K562 (cell line): ENCODE data around the gene CUX1. TPM values are rescaled to one million over a fixed set of nuclear protein-coding genes. Genes with fewer than 3 reads are reported as not detected.

Experiments used
- ATAC-seq: fragments of 200-7000 bp; cut with Tn5 transposase; 3 replicates; pipeline ENCODE4 v1.9.1; 2020; ENCODE audit warnings: moderate library complexity
- BruUV-seq: library from RNA; stranded (reverse); fragments of 400-500 nt; replicated peaks from 2 replicates; lab custom pipeline; 2021; lab: Mats Ljungman, UMichigan
- CTCF ChIA-PET: fragments of 300-600 bp; formaldehyde crosslinking; extraction: SDS; loops from one replicate; lab custom pipeline; 2021; ENCODE audit warnings: low intra/inter-chr PET ratio; lab: Yijun Ruan, JAX
- POLR2A ChIA-PET: fragments of 300-600, 350-650 bp; sonication (Branson Sonifier 250); formaldehyde crosslinking; extraction: SDS; loops from one replicate; lab custom pipeline; 2021; ENCODE audit warnings: antibody characterized with exemption, inconsistent platforms; lab: Yijun Ruan, JAX
- DNase-seq, 4 experiments: peaks; one replicate each; pipeline versions ENCODE4 v3.0.0 to v3.0.0-alpha.2; 2011 to 2018; ENCODE audit warnings: low spot score in 3 of 4, mixed read lengths in 3 of 4; ENCODE audit errors: extremely low read depth in 1 of 4
- FAIRE-seq: peaks from 2 replicates; lab custom pipeline; 2011; peaks lifted over from hg19 to GRCh38; lab: Jason Lieb, UNC
- H2AFZ ChIP-seq: 2 replicates; pipeline ENCODE4 v1.6.0; 2011; ENCODE audit warnings: low read depth, low read length, control low read depth, inconsistent platforms
- H3K27ac ChIP-seq: fragments of 200-600 bp; 3 replicates; pipeline ENCODE4 v1.8.0; 2011; ENCODE audit warnings: low read depth, mild to moderate bottlenecking, control low read depth, inconsistent platforms, low read length, moderate library complexity, mixed read lengths; ENCODE audit errors: extremely low read depth
- H3K27me3 ChIP-seq, 2 experiments: fragments of 300-600 bp in 1 of 2; 2 replicates in 1 of 2; 3 replicates in 1 of 2; pipeline versions ENCODE4 v1.6.0 to v1.8.0; 2011; ENCODE audit warnings: inconsistent platforms in 2 of 2, low read length in 2 of 2, mild to moderate bottlenecking in 1 of 2, mixed read lengths in 1 of 2, moderate library complexity in 1 of 2; ENCODE audit not compliant: control insufficient read depth in 2 of 2, insufficient read depth in 2 of 2
- H3K36me3 ChIP-seq: fragments of 300-600 bp; 3 replicates; pipeline ENCODE4 v1.8.0; 2011; ENCODE audit warnings: mild to moderate bottlenecking, low read length, inconsistent platforms; ENCODE audit not compliant: control insufficient read depth, insufficient read depth
- H3K4me1 ChIP-seq, 2 experiments: fragments of 200-600 bp in 1 of 2; replicated peaks in 1 of 2; 2 replicates in 1 of 2; 3 replicates in 1 of 2; pipeline versions ENCODE4 v1.5.1 to v1.8.0; 2011; ENCODE audit warnings: inconsistent platforms in 2 of 2, low read length in 2 of 2, mild to moderate bottlenecking in 1 of 2, mixed read lengths in 1 of 2, moderate library complexity in 1 of 2; ENCODE audit not compliant: control insufficient read depth in 2 of 2, insufficient read depth in 2 of 2
- H3K4me2 ChIP-seq: 2 replicates; pipeline ENCODE4 v1.6.1; 2011; ENCODE audit warnings: low read length, control low read depth, inconsistent platforms, mixed read lengths; ENCODE audit not compliant: insufficient read depth
- H3K4me3 ChIP-seq: fragments of 200-600 bp; sonication (generic), shearing (Covaris generic); 2 replicates; pipeline ENCODE4 v1.5.1; 2016; ENCODE audit warnings: control low read depth, inconsistent platforms
- H3K79me2 ChIP-seq: fragments of 200-600 bp; 3 replicates; pipeline ENCODE4 v1.8.0; 2011; ENCODE audit warnings: low read length, inconsistent platforms; ENCODE audit not compliant: control insufficient read depth, insufficient read depth
- H3K9ac ChIP-seq, 2 experiments: 2 replicates each; pipeline versions ENCODE4 v1.6.0 to v1.6.1; 2011; ENCODE audit warnings: low read depth in 2 of 2, low read length in 2 of 2, control low read depth in 1 of 2, inconsistent platforms in 1 of 2, mild to moderate bottlenecking in 1 of 2, mixed read lengths in 1 of 2; ENCODE audit not compliant: insufficient read depth in 1 of 2
- H3K9me1 ChIP-seq: one replicate; pipeline ENCODE4 v1.6.0; 2011; ENCODE audit warnings: inconsistent platforms, mild to moderate bottlenecking, low read length, moderate library complexity; ENCODE audit not compliant: control insufficient read depth, insufficient read depth
- H3K9me3 ChIP-seq: replicated peaks from 2 replicates; pipeline ENCODE4 v1.5.1; 2011; ENCODE audit warnings: low read depth, low read length, inconsistent platforms; ENCODE audit not compliant: control insufficient read depth, insufficient read depth
- H4K20me1 ChIP-seq: replicated peaks from 2 replicates; pipeline ENCODE4 v1.6.1; 2011; ENCODE audit warnings: low read length, inconsistent platforms, mixed read lengths; ENCODE audit not compliant: control insufficient read depth, insufficient read depth
- ATF3 ChIP-seq, 2 experiments: fragments of 450-650 bp in 1 of 2; sonication (generic) in 1 of 2; formaldehyde crosslinking in 1 of 2; IDR thresholded peaks in 1 of 2; conservative IDR thresholded peaks in 1 of 2; 2 replicates each; pipeline versions ENCODE4 v1.6.1 to v1.8.1; 2016 to 2023; ENCODE audit warnings: mild to moderate bottlenecking in 2 of 2, moderate library complexity in 2 of 2, inconsistent platforms in 1 of 2, missing genetic modification reagents in 1 of 2
- CBX1 ChIP-seq: sonication (generic); IDR thresholded peaks from 2 replicates; pipeline ENCODE4 v1.6.1; 2016; ENCODE audit warnings: antibody characterized with exemption, low read depth, mild to moderate bottlenecking
- CBX2 ChIP-seq: fragments of 200-600 bp; sonication (generic); IDR thresholded peaks from one replicate; pipeline ENCODE4 v1.6.1; 2012; ENCODE audit warnings: mild to moderate bottlenecking, low read length, inconsistent platforms; ENCODE audit not compliant: insufficient read depth, poor library complexity, severe bottlenecking
- HMGXB4 ChIP-seq: sonication (generic); formaldehyde crosslinking; IDR thresholded peaks from 2 replicates; pipeline ENCODE4 v1.8.1; 2023; ENCODE audit warnings: mild to moderate bottlenecking, missing genetic modification reagents
- MAFG ChIP-seq: fragments of 450-650 bp; conservative IDR thresholded peaks from 2 replicates; pipeline ENCODE4 v1.6.1; 2016; ENCODE audit warnings: missing genetic modification characterization, missing compliant biosample characterization
- MTA1 ChIP-seq: fragments of 450-650 bp; IDR thresholded peaks from 2 replicates; pipeline ENCODE4 v1.6.1; 2017; ENCODE audit warnings: borderline replicate concordance
- RAD21 ChIP-seq, 2 experiments: fragments of 250-450 bp in 1 of 2; fragments of 450-650 bp in 1 of 2; sonication (Bioruptor Pico) in 1 of 2; formaldehyde crosslinking in 1 of 2; IDR thresholded peaks in 1 of 2; conservative IDR thresholded peaks in 1 of 2; 2 replicates each; pipeline versions ENCODE4 v1.4.0 to v1.8.0; 2020 to 2022; ENCODE audit warnings: mild to moderate bottlenecking in 2 of 2, moderate library complexity in 1 of 2
- TCF7 ChIP-seq: sonication (generic); IDR thresholded peaks from 2 replicates; pipeline ENCODE4 v1.6.1; 2016; ENCODE audit warnings: antibody characterized with exemption, borderline replicate concordance
- ZNF41 ChIP-seq: fragments of 250-450 bp; sonication (Bioruptor Pico); conservative IDR thresholded peaks from 2 replicates; pipeline ENCODE4 v1.4.0; 2020; ENCODE audit warnings: mild to moderate bottlenecking
- ZNF57 ChIP-seq: fragments of 450-650 bp; formaldehyde crosslinking; IDR thresholded peaks from 2 replicates; pipeline ENCODE4 v1.4.0; 2020; ENCODE audit warnings: mild to moderate bottlenecking, moderate library complexity
- ZNF740 ChIP-seq, 3 experiments: fragments of 200-800 bp in 1 of 3; sonication (Bioruptor generic) in 1 of 3; sonication (generic) in 1 of 3; formaldehyde crosslinking in 1 of 3; IDR thresholded peaks; 2 replicates each; pipeline versions ENCODE4 v1.6.1 to v1.8.0; 2016 to 2022; ENCODE audit warnings: mild to moderate bottlenecking in 2 of 3, missing compliant biosample characterization in 2 of 3, missing genetic modification characterization in 2 of 3, missing genetic modification reagents in 1 of 3
- WGBS: fragments of 100-300 bp; shearing (Covaris generic); methylation state at CpG from one replicate; pipeline ENCODE4 v1.1.6; 2016; ENCODE audit warnings: low coverage, mixed read lengths; ENCODE audit not compliant: insufficient coverage; ENCODE audit errors: missing lambda C conversion rate; 5-methylcytosine and 5-hydroxymethylcytosine counted together
- in situ Hi-C: fragments of 300-500 bp; cut with MboI; formaldehyde crosslinking; loops from 4 replicates; pipeline ENCODE4 v1.15.0; 2018; ENCODE audit warnings: inconsistent platforms, mixed read lengths
- intact Hi-C: fragments of 100-400 bp; cut with micrococcal nuclease; formaldehyde crosslinking; loops from 2 replicates; pipeline ENCODE4 v1.14.2; 2022
- polyA plus RNA-seq, 8 experiments: library from polyadenylated mRNA; depleted of rRNA in 4 of 8; stranded (reverse) in 5 of 8; unstranded in 3 of 8; fragments of >200 nt; fragmentation: Nextera tagmentation in 2 of 8; fragmentation: Illumina TruSeq in 1 of 8; extraction: Ambion mirVana in 2 of 8; extraction: Trizol in 1 of 8; gene quantifications; 2 replicates each; pipeline versions ENCODE4 v1.2.1 to v1.2.3, GENCODE V29; 2011 to 2014; ENCODE audit warnings: inconsistent platforms in 1 of 8, missing spikeins in 1 of 8
- total RNA-seq, 7 experiments: library from RNA; depleted of rRNA in 6 of 7; stranded (reverse); fragments of >200 nt in 6 of 7; fragmentation: Illumina TruSeq in 2 of 7; extraction: Trizol in 2 of 7; gene quantifications; 2 replicates each; pipeline versions ENCODE4 v1.2.1 to v1.2.3, GENCODE V29; 2011 to 2021; ENCODE audit warnings: low replicate concordance in 1 of 7
- TF ChIP-seq, protein P1 (sequence below): sonication (generic); formaldehyde crosslinking; IDR thresholded peaks from 2 replicates; pipeline ENCODE4 v1.8.0; 2023; ENCODE audit warnings: missing genetic modification reagents, mild to moderate bottlenecking, borderline replicate concordance

Gene CUX1
- total and polyA plus RNA-seq, 9 of the 15 experiments (the other 6 are each of a cell fraction or from before 2014, with no cell fraction given), result 3.6 to 55.3 (median 25.2) TPM

GRCh38 chr7:102156867-102157266 lies 339.4 kb downstream of the CUX1 start:
- H4K20me1 ChIP-seq, result no peaks in the 10 kb centered on the region; the same call in 1 of the 2 replicates
- H3K27ac ChIP-seq, result no peak overlapping the region
- CTCF ChIA-PET, result no interaction called here
- peaks cover 3% of the 10 kb centered on the region for H3K9me1 ChIP-seq
- H3K4me3 ChIP-seq, result no peak overlapping the region
- no TSS peak for BruUV-seq
- no peaks in the 10 kb centered on the region for H3K27me3 ChIP-seq
- WGBS, result 94% methylated on average over 9 of the region's 9 CpGs
- no peak overlapping the region for H3K9ac ChIP-seq
- H3K9me3 ChIP-seq, result no peaks in the 10 kb centered on the region
- DNase-seq (no peak), ATAC-seq (no peak), FAIRE-seq (no peak)
- H3K4me2 ChIP-seq, result no peak overlapping the region
- peaks cover 29% of the 10 kb centered on the region for H3K36me3 ChIP-seq
- in situ Hi-C loops (no loop called here), intact Hi-C loops (no loop called here)
- POLR2A ChIA-PET, result interaction anchor here (0.5 kb wide), 1 partner anchor 26 kb away, joined by 5 read pairs; no protein-coding TSS in a partner anchor
- no peak overlapping the region for H2AFZ ChIP-seq
- peaks cover 16 to 19% of the 10 kb centered on the region in 2 experiments; a peak in 4 of 5 replicates for H3K4me1 ChIP-seq
- no peaks in the 10 kb centered on the region for H3K79me2 ChIP-seq
- TF ChIP-seq CBX1 (no peak), ATF3 (IDR thresholded peaks at IDR 0.05) (no peak), ATF3 (CRISPR knock-in tag; conservative IDR thresholded peaks at IDR 0.05) (no peak), RAD21 (CRISPR knock-in tag; conservative IDR thresholded peaks at IDR 0.05 in 1 of 2, IDR thresholded peaks at IDR 0.05 in 1 of 2) (no peak), MTA1 (no peak), ZNF41 (no peak), CBX2 (no peak), ZNF740 (CRISPR knock-in tag; IDR thresholded peaks at IDR 0.05) (no peak), ZNF740 (tag; IDR thresholded peaks at IDR 0.05) (no peak), ZNF57 (no peak), HMGXB4 (CRISPR knock-in tag) (no peak), MAFG (tag) (no peak), TCF7 (no peak)
- TF ChIP-seq, protein P1, sequence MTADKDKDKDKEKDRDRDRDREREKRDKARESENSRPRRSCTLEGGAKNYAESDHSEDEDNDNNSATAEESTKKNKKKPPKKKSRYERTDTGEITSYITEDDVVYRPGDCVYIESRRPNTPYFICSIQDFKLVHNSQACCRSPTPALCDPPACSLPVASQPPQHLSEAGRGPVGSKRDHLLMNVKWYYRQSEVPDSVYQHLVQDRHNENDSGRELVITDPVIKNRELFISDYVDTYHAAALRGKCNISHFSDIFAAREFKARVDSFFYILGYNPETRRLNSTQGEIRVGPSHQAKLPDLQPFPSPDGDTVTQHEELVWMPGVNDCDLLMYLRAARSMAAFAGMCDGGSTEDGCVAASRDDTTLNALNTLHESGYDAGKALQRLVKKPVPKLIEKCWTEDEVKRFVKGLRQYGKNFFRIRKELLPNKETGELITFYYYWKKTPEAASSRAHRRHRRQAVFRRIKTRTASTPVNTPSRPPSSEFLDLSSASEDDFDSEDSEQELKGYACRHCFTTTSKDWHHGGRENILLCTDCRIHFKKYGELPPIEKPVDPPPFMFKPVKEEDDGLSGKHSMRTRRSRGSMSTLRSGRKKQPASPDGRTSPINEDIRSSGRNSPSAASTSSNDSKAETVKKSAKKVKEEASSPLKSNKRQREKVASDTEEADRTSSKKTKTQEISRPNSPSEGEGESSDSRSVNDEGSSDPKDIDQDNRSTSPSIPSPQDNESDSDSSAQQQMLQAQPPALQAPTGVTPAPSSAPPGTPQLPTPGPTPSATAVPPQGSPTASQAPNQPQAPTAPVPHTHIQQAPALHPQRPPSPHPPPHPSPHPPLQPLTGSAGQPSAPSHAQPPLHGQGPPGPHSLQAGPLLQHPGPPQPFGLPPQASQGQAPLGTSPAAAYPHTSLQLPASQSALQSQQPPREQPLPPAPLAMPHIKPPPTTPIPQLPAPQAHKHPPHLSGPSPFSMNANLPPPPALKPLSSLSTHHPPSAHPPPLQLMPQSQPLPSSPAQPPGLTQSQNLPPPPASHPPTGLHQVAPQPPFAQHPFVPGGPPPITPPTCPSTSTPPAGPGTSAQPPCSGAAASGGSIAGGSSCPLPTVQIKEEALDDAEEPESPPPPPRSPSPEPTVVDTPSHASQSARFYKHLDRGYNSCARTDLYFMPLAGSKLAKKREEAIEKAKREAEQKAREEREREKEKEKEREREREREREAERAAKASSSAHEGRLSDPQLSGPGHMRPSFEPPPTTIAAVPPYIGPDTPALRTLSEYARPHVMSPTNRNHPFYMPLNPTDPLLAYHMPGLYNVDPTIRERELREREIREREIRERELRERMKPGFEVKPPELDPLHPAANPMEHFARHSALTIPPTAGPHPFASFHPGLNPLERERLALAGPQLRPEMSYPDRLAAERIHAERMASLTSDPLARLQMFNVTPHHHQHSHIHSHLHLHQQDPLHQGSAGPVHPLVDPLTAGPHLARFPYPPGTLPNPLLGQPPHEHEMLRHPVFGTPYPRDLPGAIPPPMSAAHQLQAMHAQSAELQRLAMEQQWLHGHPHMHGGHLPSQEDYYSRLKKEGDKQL (CRISPR knock-in tag), result no peak
